ENCODE measurements around the gene CFAP69.

Gene CFAP69

DNA sequence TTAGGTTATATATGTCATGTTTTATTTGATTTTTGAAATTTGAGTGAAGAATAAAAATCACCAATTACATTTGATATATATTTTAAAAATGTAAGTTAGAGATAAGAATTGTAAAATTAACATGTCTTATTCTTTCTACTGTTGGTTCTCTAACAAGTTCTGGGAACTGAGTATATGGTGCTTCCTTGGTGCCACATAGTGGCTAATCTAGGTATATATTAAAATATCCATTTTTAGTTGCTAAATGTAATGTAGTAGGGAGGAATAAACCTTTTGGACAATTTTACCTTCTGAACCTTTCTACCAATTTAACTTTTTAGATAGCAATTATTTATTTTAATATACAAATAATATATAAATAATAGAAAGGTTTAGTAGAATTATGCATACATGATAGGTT lies 17.5 kb downstream of the CFAP69 start:
- FAIRE-seq (no peak), DNase-seq (ENCODE audit: insufficient read length, low spot score) (no peak)
- TF ChIP-seq SPI1 (IDR thresholded peaks at IDR 0.05; ENCODE audit: low read depth, low read length) = no peak
- TF ChIP-seq PAX5 (IDR thresholded peaks at IDR 0.05; ENCODE audit: insufficient read depth, low read length, severe bottlenecking) = no peak
- no peak for TF ChIP-seq TAF1 (IDR thresholded peaks at IDR 0.05; ENCODE audit: low read depth, low read length)
- TF ChIP-seq POU2F2 (IDR thresholded peaks at IDR 0.05; ENCODE audit: low read depth, low read length) = no peak
- TF ChIP-seq POLR2A (IDR thresholded peaks at IDR 0.05; ENCODE audit: low read depth, low read length) = no peak
- no peak for TF ChIP-seq POLR2AphosphoS5 (IDR thresholded peaks at IDR 0.05; ENCODE audit: low read depth, low read length)

DNA sequence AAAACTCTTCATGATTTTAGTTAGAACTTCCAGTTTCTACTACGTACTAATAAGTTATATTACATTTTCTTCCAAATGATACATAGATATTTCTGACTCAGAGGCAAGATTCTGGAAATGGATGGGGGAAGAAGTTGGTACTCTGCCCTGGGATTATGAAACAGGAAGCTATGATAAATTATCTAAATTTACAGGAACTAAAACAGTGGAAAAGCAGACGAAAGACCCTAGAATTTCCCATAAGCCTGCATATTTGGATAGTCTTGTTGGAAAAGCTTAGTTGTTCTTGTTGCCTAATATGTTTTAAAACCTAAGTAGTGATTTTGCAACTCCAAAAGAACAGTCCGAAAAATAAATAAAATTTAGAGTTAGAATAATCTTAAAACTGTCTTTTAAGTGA lies 21.8 kb downstream of the CFAP69 start:
- DNase-seq (ENCODE audit: insufficient read length, low spot score) (no peak), FAIRE-seq (no peak)
- TF ChIP-seq POU2F2 (IDR thresholded peaks at IDR 0.05; ENCODE audit: low read depth, low read length) (no peak), TAF1 (IDR thresholded peaks at IDR 0.05; ENCODE audit: low read depth, low read length) (no peak), POLR2AphosphoS5 (IDR thresholded peaks at IDR 0.05; ENCODE audit: low read depth, low read length) (no peak), POLR2A (IDR thresholded peaks at IDR 0.05; ENCODE audit: low read depth, low read length) (no peak), PAX5 (IDR thresholded peaks at IDR 0.05; ENCODE audit: insufficient read depth, low read length, severe bottlenecking) (no peak), SPI1 (IDR thresholded peaks at IDR 0.05; ENCODE audit: low read depth, low read length) (no peak)

DNA sequence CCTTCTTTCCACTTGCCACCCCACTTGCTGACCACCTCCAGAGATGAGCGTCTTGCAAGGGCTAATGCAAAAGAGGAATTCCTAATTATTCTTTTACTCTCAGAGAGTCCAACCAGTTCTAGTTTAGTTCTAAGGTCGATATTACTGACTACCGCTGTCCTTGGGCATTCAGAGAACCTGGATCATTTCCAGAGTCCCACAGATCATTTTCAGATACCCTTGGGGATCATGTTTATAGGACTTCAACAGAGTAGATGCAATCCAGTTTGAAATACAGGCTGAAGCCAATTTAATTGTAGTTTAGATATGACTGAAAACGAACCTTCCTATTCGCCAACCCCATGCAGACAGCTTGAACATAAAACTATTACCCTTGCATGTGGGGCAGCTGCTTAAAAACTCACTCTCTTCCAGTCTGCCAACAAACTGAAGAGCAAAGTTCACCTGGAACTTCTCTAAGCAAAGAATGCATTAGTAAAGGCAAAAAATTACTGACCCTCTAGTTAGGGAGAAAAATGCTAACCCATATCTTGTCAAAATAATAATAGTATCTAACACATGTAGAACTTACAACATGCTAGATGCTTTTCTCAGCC lies 22.4 kb downstream of the CFAP69 start:
- no peak for TF ChIP-seq POLR2A (IDR thresholded peaks at IDR 0.05; ENCODE audit: low read depth, low read length)
- no peak for TF ChIP-seq SPI1 (IDR thresholded peaks at IDR 0.05; ENCODE audit: low read depth, low read length)
- no peak for TF ChIP-seq TAF1 (IDR thresholded peaks at IDR 0.05; ENCODE audit: low read depth, low read length)
- no peak for TF ChIP-seq PAX5 (IDR thresholded peaks at IDR 0.05; ENCODE audit: insufficient read depth, low read length, severe bottlenecking)
- no peak for TF ChIP-seq POU2F2 (IDR thresholded peaks at IDR 0.05; ENCODE audit: low read depth, low read length)
- no peak for TF ChIP-seq POLR2AphosphoS5 (IDR thresholded peaks at IDR 0.05; ENCODE audit: low read depth, low read length)
- no peak for FAIRE-seq
- DNase-seq (ENCODE audit: insufficient read length, low spot score) = no peak

DNA sequence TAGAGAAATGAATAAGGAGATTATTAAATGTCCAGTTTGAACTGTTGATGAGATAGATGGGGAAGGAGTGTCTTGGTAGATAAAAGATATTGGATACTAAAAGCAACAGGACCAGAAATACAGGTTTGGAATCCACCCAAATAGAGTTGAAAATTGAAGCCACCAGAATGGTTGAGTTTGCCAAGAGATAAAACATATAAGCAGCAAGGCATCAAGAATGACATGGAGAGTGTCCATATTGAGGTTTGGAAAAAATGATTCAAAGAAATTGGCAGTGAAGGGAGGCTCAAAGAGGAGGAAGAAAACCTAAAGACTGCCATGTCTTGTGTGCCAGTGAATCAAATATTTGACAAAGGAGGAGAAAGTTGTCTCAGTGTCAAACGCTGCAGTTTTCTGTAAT lies 24.2 kb downstream of the CFAP69 start:
- TF ChIP-seq SPI1 (IDR thresholded peaks at IDR 0.05; ENCODE audit: low read depth, low read length) = no peak
- TF ChIP-seq POLR2AphosphoS5 (IDR thresholded peaks at IDR 0.05; ENCODE audit: low read depth, low read length) = no peak
- TF ChIP-seq TAF1 (IDR thresholded peaks at IDR 0.05; ENCODE audit: low read depth, low read length) = no peak
- TF ChIP-seq POLR2A (IDR thresholded peaks at IDR 0.05; ENCODE audit: low read depth, low read length) = no peak
- TF ChIP-seq POU2F2 (IDR thresholded peaks at IDR 0.05; ENCODE audit: low read depth, low read length) = no peak
- TF ChIP-seq PAX5 (IDR thresholded peaks at IDR 0.05; ENCODE audit: insufficient read depth, low read length, severe bottlenecking) = no peak
- DNase-seq (ENCODE audit: insufficient read length, low spot score) = no peak
- no peak for FAIRE-seq

DNA sequence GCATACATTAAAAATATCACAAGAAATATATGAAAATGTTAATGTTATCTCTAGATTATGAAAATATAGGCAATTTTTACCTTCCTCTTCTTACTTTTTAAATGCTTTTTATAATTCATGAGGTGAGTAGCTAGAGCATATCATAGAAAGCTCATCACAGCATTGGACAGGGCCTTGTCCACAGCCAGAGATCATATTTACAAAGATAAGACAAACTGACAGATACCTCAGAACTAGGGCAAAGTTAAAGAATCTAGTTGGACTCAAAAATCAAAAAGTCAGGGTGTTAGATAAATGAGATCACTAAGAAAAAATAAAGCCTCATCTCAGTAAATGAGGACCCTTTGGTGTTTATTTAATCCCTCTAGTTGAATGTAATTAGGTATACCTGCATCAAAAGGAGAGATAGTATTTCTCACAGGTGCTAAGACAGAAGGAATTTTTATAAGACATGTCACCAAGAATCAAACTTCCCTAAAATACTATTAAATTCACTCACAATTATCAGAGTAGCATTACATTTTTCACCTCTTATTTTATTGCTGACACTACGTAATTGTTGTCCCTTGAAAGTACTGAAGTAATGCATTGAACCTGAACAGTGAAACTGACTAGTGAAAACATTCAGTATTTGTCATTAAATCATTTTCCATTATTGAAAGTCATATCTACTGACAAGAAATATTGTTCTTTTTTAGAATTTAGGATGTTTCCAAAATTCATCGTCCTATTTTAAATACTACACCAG lies 25.6 kb downstream of the CFAP69 start:
- FAIRE-seq = no peak
- TF ChIP-seq POLR2AphosphoS5 (IDR thresholded peaks at IDR 0.05; ENCODE audit: low read depth, low read length) (no peak), POU2F2 (IDR thresholded peaks at IDR 0.05; ENCODE audit: low read depth, low read length) (no peak), SPI1 (IDR thresholded peaks at IDR 0.05; ENCODE audit: low read depth, low read length) (no peak), TAF1 (IDR thresholded peaks at IDR 0.05; ENCODE audit: low read depth, low read length) (no peak), POLR2A (IDR thresholded peaks at IDR 0.05; ENCODE audit: low read depth, low read length) (no peak)
- no peak for DNase-seq (ENCODE audit: insufficient read length, low spot score)

DNA sequence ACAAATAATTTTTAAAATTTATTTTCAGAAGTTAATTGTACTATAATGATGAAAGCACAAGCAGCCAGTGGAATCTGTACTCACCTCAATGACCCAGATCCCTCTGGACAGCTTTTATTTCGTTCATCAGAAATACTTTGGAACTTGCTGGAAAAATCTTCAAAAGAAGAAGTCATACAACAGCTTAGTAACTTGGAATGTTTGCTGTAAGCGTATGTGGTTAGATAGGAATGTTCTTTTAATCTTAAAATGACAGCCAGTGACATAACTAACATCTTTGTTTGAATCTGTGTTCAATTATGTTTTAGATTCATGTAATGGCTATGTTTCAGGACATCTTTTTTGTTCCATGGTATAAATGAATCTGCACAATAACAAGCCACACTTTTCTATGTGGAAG lies 26.8 kb downstream of the CFAP69 start:
- no peak for TF ChIP-seq TAF1 (IDR thresholded peaks at IDR 0.05; ENCODE audit: low read depth, low read length)
- TF ChIP-seq POLR2AphosphoS5 (IDR thresholded peaks at IDR 0.05; ENCODE audit: low read depth, low read length) = no peak
- TF ChIP-seq PAX5 (IDR thresholded peaks at IDR 0.05; ENCODE audit: insufficient read depth, low read length, severe bottlenecking) = no peak
- TF ChIP-seq POLR2A (IDR thresholded peaks at IDR 0.05; ENCODE audit: low read depth, low read length) = no peak
- TF ChIP-seq POU2F2 (IDR thresholded peaks at IDR 0.05; ENCODE audit: low read depth, low read length) = no peak
- no peak for TF ChIP-seq SPI1 (IDR thresholded peaks at IDR 0.05; ENCODE audit: low read depth, low read length)
- FAIRE-seq (no peak), DNase-seq (ENCODE audit: insufficient read length, low spot score) (no peak)

DNA sequence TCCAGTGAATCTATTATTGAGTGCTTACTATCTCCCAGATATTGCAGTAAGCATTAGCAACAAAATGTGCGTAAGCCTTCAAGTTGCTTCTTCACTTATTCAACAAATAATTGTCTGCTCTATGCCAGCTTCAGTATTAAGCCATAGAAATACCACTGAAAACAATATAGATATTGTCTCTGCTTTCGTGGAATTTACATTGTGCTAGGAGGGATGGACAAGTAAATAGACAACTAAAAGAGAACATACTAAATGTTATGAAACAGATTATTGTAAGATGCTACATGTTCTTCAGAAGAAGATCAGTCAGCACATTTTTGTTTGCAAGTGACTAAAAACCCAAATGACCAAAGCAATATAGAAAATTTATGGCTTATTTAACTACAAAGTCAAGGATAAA lies 27.3 kb downstream of the CFAP69 start:
- TF ChIP-seq POLR2A (IDR thresholded peaks at IDR 0.05; ENCODE audit: low read depth, low read length) = no peak
- TF ChIP-seq SPI1 (IDR thresholded peaks at IDR 0.05; ENCODE audit: low read depth, low read length) = no peak
- no peak for TF ChIP-seq TAF1 (IDR thresholded peaks at IDR 0.05; ENCODE audit: low read depth, low read length)
- TF ChIP-seq POU2F2 (IDR thresholded peaks at IDR 0.05; ENCODE audit: low read depth, low read length) = no peak
- TF ChIP-seq POLR2AphosphoS5 (IDR thresholded peaks at IDR 0.05; ENCODE audit: low read depth, low read length) = no peak
- no peak for TF ChIP-seq PAX5 (IDR thresholded peaks at IDR 0.05; ENCODE audit: insufficient read depth, low read length, severe bottlenecking)
- no peak for DNase-seq (ENCODE audit: insufficient read length, low spot score)
- FAIRE-seq = no peak

DNA sequence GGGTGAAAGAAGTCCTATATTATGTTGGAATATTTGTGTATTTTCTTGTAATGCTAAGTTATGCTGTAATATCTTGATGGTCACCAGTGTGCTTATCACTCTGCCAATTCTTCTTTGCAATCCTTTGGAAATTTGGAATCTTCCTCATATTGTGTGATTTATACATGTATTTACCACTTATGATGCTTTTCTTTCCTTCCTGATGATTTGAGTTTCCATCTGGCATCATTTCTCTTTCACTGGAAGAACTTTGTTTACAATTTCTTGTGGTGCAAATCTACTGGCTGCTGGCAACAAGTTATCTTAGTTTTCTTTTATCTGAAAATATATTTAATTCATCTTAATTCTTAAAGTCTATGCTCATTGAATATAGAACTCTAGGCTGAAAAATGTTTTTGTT lies 29.2 kb downstream of the CFAP69 start:
- FAIRE-seq (no peak), DNase-seq (ENCODE audit: insufficient read length, low spot score) (no peak)
- no peak for TF ChIP-seq POU2F2 (IDR thresholded peaks at IDR 0.05; ENCODE audit: low read depth, low read length)
- TF ChIP-seq POLR2A (IDR thresholded peaks at IDR 0.05; ENCODE audit: low read depth, low read length) = no peak
- no peak for TF ChIP-seq POLR2AphosphoS5 (IDR thresholded peaks at IDR 0.05; ENCODE audit: low read depth, low read length)
- no peak for TF ChIP-seq SPI1 (IDR thresholded peaks at IDR 0.05; ENCODE audit: low read depth, low read length)
- no peak for TF ChIP-seq PAX5 (IDR thresholded peaks at IDR 0.05; ENCODE audit: insufficient read depth, low read length, severe bottlenecking)
- no peak for TF ChIP-seq TAF1 (IDR thresholded peaks at IDR 0.05; ENCODE audit: low read depth, low read length)

DNA sequence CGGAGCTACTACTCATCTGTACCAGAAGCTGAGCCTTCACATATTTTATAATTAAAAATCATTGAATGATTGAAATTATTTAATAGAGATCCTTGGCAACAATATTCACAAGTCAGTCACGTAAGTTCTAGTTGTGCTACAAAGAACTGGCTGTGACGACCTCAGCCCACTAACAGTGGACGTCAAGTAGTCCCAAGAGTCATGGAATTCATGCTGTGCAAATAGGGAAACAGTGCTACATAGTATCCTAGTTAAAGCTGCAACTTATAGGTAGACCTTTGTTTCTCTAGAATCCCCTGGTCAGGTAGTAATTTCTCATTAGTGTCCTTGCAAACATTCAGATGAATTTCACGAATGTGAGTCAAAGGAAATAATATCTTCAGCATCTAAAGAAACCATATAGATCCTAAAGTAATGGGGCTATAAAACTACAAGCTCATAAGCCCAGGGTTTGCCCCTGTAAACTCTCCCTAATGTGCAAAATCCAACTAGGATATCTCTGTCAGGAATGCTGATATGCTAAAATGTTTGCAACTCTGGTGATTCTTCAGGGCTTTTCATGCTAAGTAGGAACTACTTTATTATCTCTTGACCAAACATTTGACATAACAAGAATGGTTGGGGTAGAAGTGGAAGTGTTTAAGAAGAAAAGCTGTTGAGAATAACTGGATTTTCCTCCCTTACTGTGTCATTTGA lies 31.2 kb downstream of the CFAP69 start:
- DNase-seq (ENCODE audit: insufficient read length, low spot score) (no peak), FAIRE-seq (no peak)
- TF ChIP-seq POU2F2 (IDR thresholded peaks at IDR 0.05; ENCODE audit: low read depth, low read length) (no peak), POLR2A (IDR thresholded peaks at IDR 0.05; ENCODE audit: low read depth, low read length) (no peak), PAX5 (IDR thresholded peaks at IDR 0.05; ENCODE audit: insufficient read depth, low read length, severe bottlenecking) (no peak), SPI1 (IDR thresholded peaks at IDR 0.05; ENCODE audit: low read depth, low read length) (no peak), TAF1 (IDR thresholded peaks at IDR 0.05; ENCODE audit: low read depth, low read length) (no peak), POLR2AphosphoS5 (IDR thresholded peaks at IDR 0.05; ENCODE audit: low read depth, low read length) (no peak)

Measured in GM12891 (cell line).